Activated T-cell treated with anti-CD3 and anti-CD28 coated beads for 24 hours (primary cell): ENCODE data around the gene VPS29.

Source experiments
- DNase-seq: peaks from one replicate; pipeline ENCODE4 v3.0.0-alpha.2; 2020; ENCODE audit warnings: low read depth

The VPS29 gene

GRCh38 chr12:110444455-110444854, 57.5 kb downstream of the VPS29 start:
- DNase-seq, result no peak
